IPS-20b (cell line): ENCODE data around the gene NAALADL2.
"Not testable (repeated sequence)": the region's sequence is repeated elsewhere in the genome, so short reads cannot be mapped to it uniquely, and the experiment has no call there.

Experiments
- H3K27ac ChIP-seq: one replicate; pipeline ENCODE4 v1.5.1; 2013; ENCODE audit warnings: low read length
- H3K27me3 ChIP-seq: 2 replicates; pipeline ENCODE4 v1.6.1; 2013; ENCODE audit warnings: mild to moderate bottlenecking, low read length, inconsistent platforms; ENCODE audit not compliant: insufficient read depth
- H3K36me3 ChIP-seq: 2 replicates; pipeline ENCODE4 v1.6.1; 2013; ENCODE audit warnings: low read depth, mild to moderate bottlenecking, inconsistent platforms, low read length, moderate library complexity; ENCODE audit not compliant: insufficient read depth
- H3K4me1 ChIP-seq: 2 replicates; pipeline ENCODE4 v1.6.1; 2013; ENCODE audit warnings: mild to moderate bottlenecking, control low read depth, inconsistent platforms, low read length, moderate library complexity; ENCODE audit not compliant: insufficient read depth
- H3K4me3 ChIP-seq: 2 replicates; pipeline ENCODE4 v1.5.1; 2013; ENCODE audit warnings: mild to moderate bottlenecking, low read length, inconsistent platforms
- H3K9ac ChIP-seq: 2 replicates; pipeline ENCODE4 v1.6.1; 2013; ENCODE audit warnings: low read depth, mild to moderate bottlenecking, inconsistent platforms, low read length, moderate library complexity
- H3K9me3 ChIP-seq: 2 replicates; pipeline ENCODE4 v1.6.1; 2013; ENCODE audit warnings: mild to moderate bottlenecking, low read depth, low read length, inconsistent platforms; ENCODE audit not compliant: insufficient read depth

The NAALADL2 gene

GRCh38 chr3:175155172-175155571 lies 296.0 kb downstream of the NAALADL2 start:
- Histone ChIP-seq H3K27me3 (no peaks in the 10 kb centered on the region), H3K4me3 (no peak overlapping the region), H3K9me3 (no peaks in the 10 kb centered on the region), H3K4me1 (peaks cover 8% of the 10 kb centered on the region; the same call in 1 of the 2 replicates), H3K9ac (no peak overlapping the region), H3K36me3 (no peaks in the 10 kb centered on the region), H3K27ac (no peak overlapping the region)

GRCh38 chr3:175159202-175159601 lies 300.1 kb downstream of the NAALADL2 start:
- Histone ChIP-seq H3K9me3 (no peaks in the 10 kb centered on the region), H3K4me1 (peaks cover 8% of the 10 kb centered on the region; the same call in 1 of the 2 replicates), H3K27ac (no peak overlapping the region), H3K9ac (no peak overlapping the region), H3K4me3 (no peak overlapping the region), H3K27me3 (no peaks in the 10 kb centered on the region), H3K36me3 (no peaks in the 10 kb centered on the region)

GRCh38 chr3:175161291-175161690 lies 302.2 kb downstream of the NAALADL2 start:
- no peaks in the 10 kb centered on the region for H3K9me3 ChIP-seq
- H3K36me3 ChIP-seq = no peaks in the 10 kb centered on the region
- peaks cover 8% of the 10 kb centered on the region; the same call in 1 of the 2 replicates for H3K4me1 ChIP-seq
- no peak overlapping the region for H3K4me3 ChIP-seq
- no peaks in the 10 kb centered on the region for H3K27me3 ChIP-seq
- H3K27ac ChIP-seq = no peak overlapping the region
- H3K9ac ChIP-seq = no peak overlapping the region

- Histone ChIP-seq H3K27ac (no peak overlapping the region), H3K4me3 (no peak overlapping the region), H3K27me3 (no peaks in the 10 kb centered on the region), H3K36me3 (no peaks in the 10 kb centered on the region), H3K9ac (no peak overlapping the region), H3K4me1 (no peaks in the 10 kb centered on the region), H3K9me3 (no peaks in the 10 kb centered on the region)
Observed at GRCh38 chr3:175163686-175164085, 304.6 kb downstream of the NAALADL2 start.

- H3K4me1 ChIP-seq, H3K27ac ChIP-seq, H3K27me3 ChIP-seq, H3K9me3 ChIP-seq, H3K36me3 ChIP-seq, H3K9ac ChIP-seq, H3K4me3 ChIP-seq: not testable (repeated sequence)
Observed at GRCh38 chr3:175173117-175173516, 314.0 kb downstream of the NAALADL2 start.

GRCh38 chr3:175176556-175176955 lies 317.4 kb downstream of the NAALADL2 start:
- Histone ChIP-seq H3K4me3 (no peak overlapping the region), H3K9ac (no peak overlapping the region), H3K4me1 (no peaks in the 10 kb centered on the region), H3K36me3 (no peaks in the 10 kb centered on the region), H3K27ac (no peak overlapping the region), H3K9me3 (no peaks in the 10 kb centered on the region), H3K27me3 (no peaks in the 10 kb centered on the region)

GRCh38 chr3:175179055-175179454 lies 319.9 kb downstream of the NAALADL2 start:
- Histone ChIP-seq H3K4me3 (no peak overlapping the region), H3K4me1 (no peaks in the 10 kb centered on the region), H3K9me3 (no peaks in the 10 kb centered on the region), H3K27ac (no peak overlapping the region), H3K9ac (no peak overlapping the region), H3K27me3 (no peaks in the 10 kb centered on the region), H3K36me3 (no peaks in the 10 kb centered on the region)

- no peak overlapping the region for H3K27ac ChIP-seq
- no peaks in the 10 kb centered on the region for H3K9me3 ChIP-seq
- no peaks in the 10 kb centered on the region for H3K36me3 ChIP-seq
- H3K9ac ChIP-seq = no peak overlapping the region
- no peak overlapping the region for H3K4me3 ChIP-seq
- H3K4me1 ChIP-seq = no peaks in the 10 kb centered on the region
- no peaks in the 10 kb centered on the region for H3K27me3 ChIP-seq
Observed at GRCh38 chr3:175184392-175184791, 325.3 kb downstream of the NAALADL2 start.

- Histone ChIP-seq H3K4me3 (no peak overlapping the region), H3K4me1 (no peaks in the 10 kb centered on the region), H3K9ac (no peak overlapping the region), H3K27me3 (no peaks in the 10 kb centered on the region), H3K36me3 (no peaks in the 10 kb centered on the region), H3K9me3 (no peaks in the 10 kb centered on the region; the same call in 1 of the 2 replicates), H3K27ac (no peak overlapping the region)
Observed at GRCh38 chr3:175185903-175186302, 326.8 kb downstream of the NAALADL2 start.

- Histone ChIP-seq H3K9ac (no peak overlapping the region), H3K27me3 (no peaks in the 10 kb centered on the region), H3K4me3 (no peak overlapping the region), H3K9me3 (no peaks in the 10 kb centered on the region; the same call in 1 of the 2 replicates), H3K36me3 (no peaks in the 10 kb centered on the region), H3K27ac (no peak overlapping the region), H3K4me1 (no peaks in the 10 kb centered on the region)
Observed at GRCh38 chr3:175186511-175186910, 327.4 kb downstream of the NAALADL2 start.

GRCh38 chr3:175187586-175187985 lies 328.5 kb downstream of the NAALADL2 start:
- Histone ChIP-seq H3K4me1 (no peaks in the 10 kb centered on the region), H3K27ac (no peak overlapping the region), H3K9me3 (no peaks in the 10 kb centered on the region; the same call in 1 of the 2 replicates), H3K4me3 (no peak overlapping the region), H3K36me3 (no peaks in the 10 kb centered on the region), H3K27me3 (no peaks in the 10 kb centered on the region), H3K9ac (no peak overlapping the region)

- Histone ChIP-seq H3K4me3 (no peak overlapping the region), H3K9me3 (no peaks in the 10 kb centered on the region; the same call in 1 of the 2 replicates), H3K9ac (no peak overlapping the region), H3K36me3 (no peaks in the 10 kb centered on the region), H3K27me3 (no peaks in the 10 kb centered on the region), H3K4me1 (no peaks in the 10 kb centered on the region), H3K27ac (no peak overlapping the region)
Observed at GRCh38 chr3:175192536-175192935, 333.4 kb downstream of the NAALADL2 start.
